ENCODE measurements around the gene MAML2. TPM values are rescaled to one million over a fixed set of nuclear protein-coding genes. Genes with fewer than 3 reads are reported as not detected.

Gene MAML2
- total and polyA plus RNA-seq, 2 of the 8 experiments (the other 6 are each of a cell fraction or from before 2014, with no cell fraction given) = 3.8 to 6.6 TPM

- WGBS, 2 experiments (ENCODE audit: extremely low coverage in 1 of 2, insufficient coverage in 1 of 2, insufficient read length in 1 of 2, insufficient replicate concordance in 2 of 2, low coverage in 1 of 2, low lambda C conversion rate in 2 of 2, missing lambda C conversion rate in 1 of 2) = 93% methylated on average over 3 of the region's 3 CpGs; no CpG with 5 or more reads in 1 of the 2 experiments
- Histone ChIP-seq H4K5ac (ENCODE audit: insufficient read length, low read depth, low read length) (no peak overlapping the region), H3K4me1 (replicated peaks in 1 of 4; ENCODE audit: control insufficient read depth in 3 of 4, insufficient read depth in 4 of 4, low read length in 3 of 4) (peaks cover 0 to 2% (median under 1%) of the 10 kb centered on the region in 4 experiments; a peak in 2 of 7 replicates), H3K27me3 (replicated peaks in 1 of 4; ENCODE audit: control insufficient read depth in 3 of 4, extremely low read depth in 1 of 4, insufficient read depth in 3 of 4, low read length in 3 of 4) (no peaks in the 10 kb centered on the region), H2AFZ (ENCODE audit: low read length) (no peak overlapping the region), H3K18ac (ENCODE audit: extremely low read depth, low read length) (no peak overlapping the region), H2BK12ac (ENCODE audit: low read depth, low read length) (no peak overlapping the region), H3K56ac (replicated peaks; ENCODE audit: insufficient read length, low read depth, low read length) (no peak overlapping the region), H3K4me3 (ENCODE audit: extremely low read depth in 1 of 4, insufficient read depth in 2 of 4, low read depth in 3 of 4, low read length in 4 of 4) (no peak overlapping the region), H3K23me2 (ENCODE audit: low read depth, low read length) (peaks cover 5% of the 10 kb centered on the region), H2BK15ac (ENCODE audit: low read length) (no peak overlapping the region), H2BK120ac (replicated peaks; ENCODE audit: low read depth, low read length) (no peak overlapping the region), H3K23ac (ENCODE audit: insufficient read length) (no peak overlapping the region), H3K4me2 (ENCODE audit: insufficient read depth in 1 of 2, low read depth in 2 of 2, low read length in 2 of 2) (no peak overlapping the region), H3K36me3 (ENCODE audit: control insufficient read depth in 2 of 4, insufficient read depth in 4 of 4, low read length in 3 of 4) (no peaks in the 10 kb centered on the region; a peak in 2 of 8 replicates), H3K79me2 (ENCODE audit: control insufficient read depth in 1 of 2, insufficient read depth in 2 of 2, low read length in 2 of 2) (peaks cover 0 to 19% of the 10 kb centered on the region in 2 experiments; a peak in 2 of 4 replicates), H3K9me3 (ENCODE audit: insufficient read depth in 2 of 2, low read depth in 1 of 2, low read length in 1 of 2) (no peaks in the 10 kb centered on the region; a peak in 2 of 4 replicates), H4K20me1 (replicated peaks in 1 of 2; ENCODE audit: control insufficient read depth in 1 of 2, insufficient read depth in 2 of 2, low read length in 2 of 2) (no peaks in the 10 kb centered on the region), H2BK20ac (ENCODE audit: low read length) (no peak overlapping the region), H4K8ac (ENCODE audit: extremely low read depth, insufficient read depth, low read length) (no peak overlapping the region), H3K9ac (replicated peaks in 1 of 4; ENCODE audit: extremely low read depth in 1 of 4, low read depth in 3 of 4, low read length in 3 of 4) (no peak overlapping the region), H3K27ac (ENCODE audit: low read depth, low read length) (no peak overlapping the region), H4K91ac (replicated peaks; ENCODE audit: insufficient read length, low read length) (no peak overlapping the region), H3K79me1 (ENCODE audit: low read depth, low read length) (no peaks in the 10 kb centered on the region), H2BK5ac (ENCODE audit: low read depth, low read length) (no peak overlapping the region), H2AK5ac (ENCODE audit: low read depth, low read length) (no peak overlapping the region), H3K14ac (ENCODE audit: insufficient read length) (no peak overlapping the region), H3K4ac (replicated peaks; ENCODE audit: insufficient read length, low read depth, low read length) (no peak overlapping the region)
- FAIRE-seq (no peak), DNase-seq (ENCODE audit: low read depth in 1 of 2, low spot score in 2 of 2) (no peak)
- ChIA-PET CTCF (ENCODE audit: partially characterized antibody) (no interaction called here), POLR2A (ENCODE audit: partially characterized antibody) (no interaction called here)
- TF ChIP-seq PHF8 (conservative IDR thresholded peaks at IDR 0.05; ENCODE audit: low read depth, low read length) (no peak), JUN (IDR thresholded peaks at IDR 0.05; ENCODE audit: low read depth, low read length) (no peak), SIN3A (conservative IDR thresholded peaks at IDR 0.05 in 1 of 2, IDR thresholded peaks at IDR 0.05 in 1 of 2; ENCODE audit: low read depth in 1 of 2, low read length in 2 of 2) (no peak), CHD1 (IDR thresholded peaks at IDR 0.05; ENCODE audit: low read depth, low read length) (no peak), ASH2L (IDR thresholded peaks at IDR 0.05; ENCODE audit: low read length) (no peak), MAFK (IDR thresholded peaks at IDR 0.05; ENCODE audit: low read depth, low read length) (no peak), ATF3 (IDR thresholded peaks at IDR 0.05; ENCODE audit: insufficient read depth, low read depth, low read length) (no peak)
Measured at GRCh38 chr11:96391698-96392307, 48.8 kb upstream of the MAML2 start.
